HG03095 (cell line): ENCODE results near the gene SNX11.
A peak's percentile ranks its signal among the peaks of the same experiment; 100 is the strongest.
"Not testable (repeated sequence)": the region's sequence is repeated elsewhere in the genome, so short reads cannot be mapped to it uniquely, and the experiment has no call there.

Source experiments
- ATAC-seq: cut with Tn5 transposase; IDR thresholded peaks from one replicate; pipeline ENCODE4 v1.9.1; 2021; ENCODE audit warnings: moderate library complexity; ENCODE audit not compliant: unreplicated experiment

SNX11 gene, protein sequence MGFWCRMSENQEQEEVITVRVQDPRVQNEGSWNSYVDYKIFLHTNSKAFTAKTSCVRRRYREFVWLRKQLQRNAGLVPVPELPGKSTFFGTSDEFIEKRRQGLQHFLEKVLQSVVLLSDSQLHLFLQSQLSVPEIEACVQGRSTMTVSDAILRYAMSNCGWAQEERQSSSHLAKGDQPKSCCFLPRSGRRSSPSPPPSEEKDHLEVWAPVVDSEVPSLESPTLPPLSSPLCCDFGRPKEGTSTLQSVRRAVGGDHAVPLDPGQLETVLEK

DNA sequence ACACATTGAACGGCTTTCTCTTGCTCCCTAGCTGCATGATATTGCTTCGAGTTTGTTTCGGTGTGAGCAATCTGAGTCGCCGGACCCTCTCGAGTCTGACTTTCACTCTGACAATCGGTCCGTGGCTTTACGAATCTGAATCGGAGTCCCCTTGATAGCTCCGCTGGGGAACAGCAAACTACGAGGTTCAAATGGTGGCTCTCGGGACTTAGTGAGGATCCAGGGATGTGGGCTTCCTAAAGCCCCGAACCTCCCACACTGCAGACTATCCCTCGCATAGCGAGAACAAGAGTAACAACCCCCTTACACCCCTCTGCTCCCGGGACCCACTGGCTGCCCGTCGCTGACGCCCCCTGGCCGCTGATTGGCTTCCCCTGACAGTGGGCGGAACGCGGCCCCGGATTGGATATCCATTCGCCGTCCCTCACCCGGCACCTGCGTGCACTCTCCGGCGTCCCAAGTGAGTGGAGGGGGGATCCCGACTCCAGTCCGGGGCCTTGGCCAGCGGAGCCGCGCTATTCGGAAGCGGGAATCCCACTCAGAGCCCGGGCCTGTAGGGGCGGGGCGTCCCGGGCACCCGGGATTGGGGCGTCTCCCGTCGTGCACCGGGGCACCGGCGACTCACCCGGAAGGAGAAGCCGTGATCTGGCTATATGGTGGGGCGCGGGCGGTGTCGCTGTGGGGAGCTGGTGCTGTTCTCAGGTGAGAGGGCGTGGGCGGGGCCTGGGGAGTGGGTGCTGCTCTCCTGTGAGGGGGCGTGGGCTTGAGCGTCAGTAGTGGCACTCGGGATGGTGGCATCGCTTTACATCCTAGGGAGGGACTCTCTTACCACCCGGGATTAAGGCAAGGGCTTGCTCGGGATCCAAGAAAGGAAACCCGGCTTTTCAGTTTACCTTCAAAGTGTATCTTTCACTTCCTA is at the start of gene SNX11:
Gene SNX11, plus strand, starts transcription at position 630 of the 919 bp plus-strand sequence. CDS start 4,278 bp downstream, outside the sequence.
- peak; percentile 75 for ATAC-seq

DNA sequence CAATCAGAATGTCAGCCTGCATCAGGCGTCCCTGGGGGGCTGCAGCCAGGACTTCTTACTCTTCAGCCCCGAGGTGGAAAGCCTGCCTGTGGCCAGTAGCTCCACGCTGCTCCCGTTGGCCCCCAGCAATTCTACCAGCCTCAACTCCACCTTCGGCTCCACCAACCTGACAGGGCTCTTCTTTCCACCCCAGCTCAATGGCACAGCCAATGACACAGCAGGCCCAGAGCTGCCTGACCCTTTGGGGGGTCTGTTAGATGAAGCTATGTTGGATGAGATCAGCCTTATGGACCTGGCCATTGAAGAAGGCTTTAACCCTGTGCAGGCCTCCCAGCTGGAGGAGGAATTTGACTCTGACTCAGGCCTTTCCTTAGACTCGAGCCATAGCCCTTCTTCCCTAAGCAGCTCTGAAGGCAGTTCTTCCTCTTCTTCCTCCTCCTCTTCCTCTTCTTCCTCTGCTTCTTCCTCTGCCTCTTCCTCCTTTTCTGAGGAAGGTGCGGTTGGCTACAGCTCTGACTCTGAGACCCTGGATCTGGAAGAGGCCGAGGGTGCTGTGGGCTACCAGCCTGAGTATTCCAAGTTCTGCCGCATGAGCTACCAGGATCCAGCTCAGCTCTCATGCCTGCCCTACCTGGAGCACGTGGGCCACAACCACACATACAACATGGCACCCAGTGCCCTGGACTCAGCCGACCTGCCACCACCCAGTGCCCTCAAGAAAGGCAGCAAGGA is 49.0 kb upstream of the SNX11 start:
- ATAC-seq, result no peak

DNA sequence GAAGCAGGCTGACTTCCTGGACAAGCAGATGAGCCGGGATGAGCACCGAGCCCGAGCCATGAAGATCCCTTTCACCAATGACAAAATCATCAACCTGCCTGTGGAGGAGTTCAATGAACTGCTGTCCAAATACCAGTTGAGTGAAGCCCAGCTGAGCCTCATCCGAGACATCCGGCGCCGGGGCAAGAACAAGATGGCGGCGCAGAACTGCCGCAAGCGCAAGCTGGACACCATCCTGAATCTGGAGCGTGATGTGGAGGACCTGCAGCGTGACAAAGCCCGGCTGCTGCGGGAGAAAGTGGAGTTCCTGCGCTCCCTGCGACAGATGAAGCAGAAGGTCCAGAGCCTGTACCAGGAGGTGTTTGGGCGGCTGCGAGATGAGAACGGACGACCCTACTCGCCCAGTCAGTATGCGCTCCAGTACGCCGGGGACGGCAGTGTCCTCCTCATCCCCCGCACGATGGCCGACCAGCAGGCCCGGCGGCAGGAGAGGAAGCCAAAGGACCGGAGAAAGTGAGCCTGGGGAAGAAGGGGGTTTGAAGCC is 48.4 kb upstream of the SNX11 start:
- no peak for ATAC-seq

DNA sequence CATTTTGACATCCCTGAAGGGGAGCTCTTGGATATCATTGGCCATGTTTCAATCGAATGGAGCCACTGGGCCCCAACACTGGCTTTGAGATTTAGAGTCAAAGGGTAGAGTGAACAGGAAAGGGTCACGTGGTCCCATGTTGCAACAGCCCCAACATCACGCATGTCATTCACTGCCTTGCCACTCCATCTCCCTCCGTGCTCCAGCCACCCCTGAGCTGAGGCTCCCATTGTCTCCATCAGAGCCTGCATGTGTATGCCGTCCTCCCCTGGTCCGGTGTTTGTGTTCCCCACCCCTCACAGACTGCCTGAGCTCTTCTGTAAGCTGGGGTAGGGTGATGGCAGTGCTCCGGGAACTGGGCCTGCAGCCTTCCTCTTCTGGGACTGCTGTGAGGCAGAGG is 47.3 kb upstream of the SNX11 start:
- no peak for ATAC-seq

DNA sequence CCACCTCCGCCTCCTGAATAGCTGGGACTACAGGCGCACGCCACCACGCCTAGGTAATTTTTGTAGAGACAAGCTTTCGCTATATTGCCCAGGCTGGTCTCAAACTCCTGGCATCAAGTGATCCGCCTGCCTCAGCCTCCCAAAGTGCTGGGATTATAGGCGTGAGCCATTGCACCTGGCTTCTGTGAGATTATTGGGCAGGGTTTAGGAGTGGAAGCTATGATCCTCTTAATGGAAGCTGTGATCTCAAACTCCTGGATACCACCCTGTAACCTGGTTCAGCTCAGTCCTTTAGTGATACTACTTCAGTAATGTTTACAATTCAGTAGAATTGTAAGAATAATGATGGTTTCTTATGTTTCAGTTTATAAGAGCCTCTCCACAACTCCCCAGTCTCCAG is 45.3 kb upstream of the SNX11 start:
- no peak for ATAC-seq

DNA sequence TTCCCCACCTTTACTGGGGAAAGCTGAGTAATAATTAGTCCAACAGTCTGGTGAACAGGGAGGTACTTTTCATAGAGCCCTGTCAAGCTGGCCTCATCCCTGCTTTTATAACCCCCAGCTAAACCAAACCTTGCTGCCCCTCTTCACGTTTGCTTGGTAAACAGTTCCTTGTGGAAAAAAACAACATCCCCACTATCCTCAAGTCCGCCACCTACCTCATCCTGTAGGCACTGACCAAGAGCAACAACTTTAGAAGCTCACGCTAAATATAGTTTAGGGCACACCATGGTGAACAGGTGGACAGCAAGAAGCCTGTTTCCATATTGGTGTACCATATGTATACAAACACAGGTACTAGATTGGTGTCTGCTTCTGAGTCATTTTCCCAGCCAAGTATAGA is 42.9 kb upstream of the SNX11 start:
- ATAC-seq, result no peak

DNA sequence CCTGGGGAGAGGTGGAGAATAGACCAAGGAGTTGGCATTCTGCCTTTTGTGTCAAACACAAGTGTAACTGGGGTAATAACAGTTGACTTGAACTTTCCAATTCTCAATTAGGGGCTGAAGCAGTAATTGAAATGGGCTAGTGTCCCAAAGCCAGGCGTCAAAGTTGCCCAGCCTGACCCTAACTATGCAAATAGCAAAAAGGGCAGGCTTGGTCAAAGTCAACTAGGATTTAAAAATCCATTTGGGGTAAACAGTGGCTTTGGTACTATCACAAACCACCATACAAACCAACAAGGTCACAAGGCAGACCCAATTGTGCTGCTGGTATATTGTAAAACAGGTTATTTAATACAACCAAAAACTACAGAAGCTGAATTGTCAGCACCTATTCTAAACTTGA is 41.4 kb upstream of the SNX11 start:
- ATAC-seq, result no peak

DNA sequence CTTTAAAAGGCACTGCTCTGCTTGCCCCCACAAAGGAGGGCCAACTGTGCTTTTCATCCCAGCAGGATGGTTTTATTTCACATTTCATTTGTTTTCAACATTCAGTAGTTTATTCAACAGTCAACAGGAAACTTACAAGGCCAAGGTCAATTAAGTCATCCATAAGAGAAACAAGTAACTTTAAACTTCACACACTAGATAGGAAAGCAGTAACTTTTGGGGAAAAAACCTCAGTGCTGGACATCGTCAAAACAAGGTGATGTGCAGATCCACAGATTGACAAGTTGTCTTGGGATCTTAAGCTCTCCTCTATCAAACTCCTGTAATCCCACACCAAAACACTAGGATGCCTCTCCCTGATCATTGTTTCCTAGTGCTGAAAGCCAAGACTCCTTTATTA is 40.9 kb upstream of the SNX11 start:
- no peak for ATAC-seq

DNA sequence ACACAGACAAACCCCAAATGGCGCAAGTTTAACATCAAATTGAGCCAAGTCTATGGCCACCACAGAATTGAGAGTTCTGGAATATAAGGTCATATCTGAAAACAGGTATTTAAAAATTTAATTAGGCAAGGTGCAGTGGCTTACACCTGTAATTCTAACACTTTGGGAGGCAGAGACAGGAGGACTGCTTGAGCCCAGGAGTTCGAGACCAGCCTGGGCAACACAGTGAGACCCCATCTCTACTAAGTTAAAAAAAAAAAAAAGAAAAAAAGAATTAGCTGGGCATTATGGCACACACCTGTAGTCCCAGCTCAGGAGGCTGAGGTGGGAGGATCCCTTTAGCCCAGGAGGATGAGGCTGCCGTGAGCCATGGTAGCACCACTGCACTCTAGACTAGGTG is 40.3 kb upstream of the SNX11 start:
- ATAC-seq, result no peak

DNA sequence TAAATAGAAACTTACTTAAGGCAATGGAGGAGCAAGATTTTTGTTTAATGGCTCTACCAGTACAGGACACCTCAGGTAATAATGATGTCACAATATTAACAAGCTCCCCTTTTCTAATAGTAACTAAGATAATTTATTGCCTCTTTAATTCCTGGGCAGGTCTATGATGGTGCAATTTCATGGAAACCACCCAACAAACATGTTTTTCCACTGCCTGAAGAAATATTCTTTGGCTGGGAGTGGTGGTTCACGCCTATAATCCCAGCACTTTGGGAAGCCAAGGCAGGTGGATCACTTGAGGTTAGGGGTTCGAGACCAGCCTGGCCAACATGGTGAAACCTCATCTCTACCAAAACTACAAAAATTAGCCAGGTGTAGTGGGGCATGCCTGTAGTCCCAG is 39.8 kb upstream of the SNX11 start:
- ATAC-seq, result not testable (repeated sequence)

DNA sequence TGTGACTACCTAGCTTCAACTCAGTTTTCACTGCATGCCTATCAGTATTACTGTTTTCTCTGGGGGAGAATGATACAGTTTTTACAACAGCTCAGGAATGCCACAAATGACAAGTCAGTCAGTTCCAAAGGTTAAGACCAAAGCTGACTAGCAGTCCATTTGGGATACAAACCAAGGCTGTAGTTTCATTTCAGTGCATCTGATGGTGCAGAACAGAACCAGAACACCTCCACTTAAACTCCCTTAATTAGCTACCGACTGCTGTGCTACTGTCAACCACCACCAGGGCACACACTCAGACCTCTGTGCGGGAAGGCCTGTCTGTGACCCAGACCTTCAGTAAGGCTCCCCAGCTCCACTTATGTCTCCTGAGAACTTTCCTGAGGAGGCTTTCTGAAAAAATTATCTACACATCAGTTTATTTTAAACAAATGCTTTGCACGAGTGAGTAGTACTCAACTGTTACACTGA is 39.0 kb upstream of the SNX11 start:
- no peak for ATAC-seq

DNA sequence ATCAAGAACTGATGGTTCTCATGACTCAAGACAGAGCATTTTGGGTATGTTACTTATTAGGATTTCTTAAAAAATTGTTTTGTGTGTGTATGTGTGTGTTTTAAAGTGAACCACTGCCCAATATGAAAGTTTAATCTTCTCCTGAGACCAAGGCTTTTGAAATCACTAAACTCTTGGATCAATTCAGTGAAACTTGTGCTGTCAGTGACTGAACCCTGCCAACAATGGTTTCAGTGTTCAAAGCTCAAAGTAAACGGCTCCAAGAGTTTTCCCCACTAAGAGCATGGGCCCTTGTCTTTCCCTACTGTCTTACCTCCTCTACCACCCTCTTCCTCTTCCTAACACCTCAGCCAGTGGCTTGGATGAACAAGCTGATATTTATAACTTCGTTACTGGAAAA is 37.4 kb upstream of the SNX11 start:
- ATAC-seq, result no peak

DNA sequence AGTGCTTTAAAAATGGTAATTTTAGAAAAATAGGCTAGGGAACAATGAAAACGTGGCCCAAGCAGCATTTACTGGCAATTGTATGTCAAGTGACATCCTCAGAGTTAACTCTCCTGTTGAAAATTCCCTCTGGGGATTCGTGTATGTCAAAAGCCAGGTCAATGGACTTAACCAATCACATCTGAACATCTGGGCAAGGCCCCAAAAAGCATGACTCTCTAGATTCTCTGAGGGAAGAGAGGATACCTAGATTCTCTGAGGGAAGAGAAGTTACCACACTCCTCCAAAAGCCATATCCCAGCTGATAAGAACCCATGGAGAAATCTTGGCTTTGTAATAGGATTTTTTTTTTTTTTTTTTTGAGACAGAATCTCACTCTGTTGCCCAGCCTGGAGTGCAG is 35.9 kb upstream of the SNX11 start:
- ATAC-seq, result no peak

DNA sequence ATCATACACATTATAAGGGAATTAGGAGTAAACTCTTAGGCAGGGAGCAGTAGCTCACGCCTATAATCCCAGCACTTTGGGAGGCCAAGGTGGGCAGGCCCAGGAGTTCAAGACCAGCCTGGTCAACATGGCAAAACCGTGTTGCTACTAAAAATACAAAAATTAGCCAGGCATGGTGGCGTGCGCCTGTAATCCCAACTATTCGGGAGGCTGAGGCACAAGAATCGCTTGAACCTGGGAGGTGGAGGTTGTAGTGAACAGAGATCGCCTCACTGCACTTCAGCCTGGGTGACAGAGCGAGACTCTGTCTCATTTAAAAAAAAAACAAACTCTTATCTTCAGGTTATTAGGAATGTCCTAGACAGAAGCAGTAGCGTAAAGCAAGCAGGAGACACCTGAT is 34.8 kb upstream of the SNX11 start:
- ATAC-seq, result not testable (repeated sequence)

DNA sequence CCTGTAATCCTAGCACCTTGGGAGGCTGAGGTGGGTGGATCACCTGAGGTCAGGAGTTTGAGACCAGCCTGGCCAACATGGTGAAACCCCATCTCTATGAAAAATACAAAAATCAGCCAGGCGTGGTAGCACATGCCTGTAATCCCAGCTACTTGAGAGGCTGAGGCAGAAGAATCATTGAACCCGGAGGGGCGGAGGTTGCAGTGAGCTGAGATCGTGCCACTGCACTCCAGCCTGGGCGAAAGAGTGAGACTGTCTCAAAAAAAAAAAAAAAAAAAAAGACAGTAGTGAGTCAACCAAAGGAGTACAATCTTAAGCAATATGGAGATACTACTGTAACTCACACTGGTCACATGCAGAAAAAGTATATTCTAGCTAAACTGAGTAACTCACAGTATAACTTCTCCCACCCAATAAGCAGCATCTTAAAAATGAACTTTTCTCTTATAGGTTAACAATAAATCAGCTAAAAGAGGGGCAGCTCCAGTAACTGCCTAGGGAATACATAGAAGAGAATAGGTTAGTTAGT is 33.9 kb upstream of the SNX11 start:
- not testable (repeated sequence) for ATAC-seq

DNA sequence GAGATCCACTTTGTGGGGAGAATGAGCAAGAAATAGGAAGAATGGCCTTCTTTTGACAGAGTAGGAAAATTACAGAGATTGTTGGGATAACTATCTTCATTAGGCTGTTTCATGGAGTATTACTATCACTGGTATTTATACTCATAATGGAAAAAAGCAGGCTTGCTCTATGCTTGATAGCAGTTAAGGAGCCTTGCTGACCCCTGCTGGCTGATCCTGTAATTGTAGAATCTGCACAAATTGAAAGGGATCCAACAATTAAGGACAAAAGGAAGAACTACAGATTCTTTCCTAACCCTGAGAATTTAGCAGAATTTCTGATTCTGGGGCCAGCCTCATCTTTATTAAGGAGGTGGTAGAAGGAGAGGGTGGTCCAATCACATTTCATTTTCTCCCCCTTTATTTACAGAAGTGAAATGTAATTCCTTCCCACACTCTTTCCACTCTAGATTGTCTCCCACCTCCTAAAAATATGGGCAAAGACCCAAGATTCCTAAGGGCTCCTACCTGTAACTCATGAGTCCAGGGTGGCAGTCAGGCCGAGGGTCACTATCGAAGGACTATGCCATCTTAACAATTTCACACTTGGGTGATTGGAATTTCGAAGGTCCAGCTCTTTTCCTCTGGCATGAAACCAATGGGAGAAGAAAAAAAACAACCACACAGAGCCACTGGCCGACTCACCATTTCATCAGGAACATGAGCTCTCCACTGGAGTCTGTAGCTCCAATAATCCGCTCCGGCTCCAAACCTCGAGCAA is 33.1 kb upstream of the SNX11 start:
- ATAC-seq, result no peak

DNA sequence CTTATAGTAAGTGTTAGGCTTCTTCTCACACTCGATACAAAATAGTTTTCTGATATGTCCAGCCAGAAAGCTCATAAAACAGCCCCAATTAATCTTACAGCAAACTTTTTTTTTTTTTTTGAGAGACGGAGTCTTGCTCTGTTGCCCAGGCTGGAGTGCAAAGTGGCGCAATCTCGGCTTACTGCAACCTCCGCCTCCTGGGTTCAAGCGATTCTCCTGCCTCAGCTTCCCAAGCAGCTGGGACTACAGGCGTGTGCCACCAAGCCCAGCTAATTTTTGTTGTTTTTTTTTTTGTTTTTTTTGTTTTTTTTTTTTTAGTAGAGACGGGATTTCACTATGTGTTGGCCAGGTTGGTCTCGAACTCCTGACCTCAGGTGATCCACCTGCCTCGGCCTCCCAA is 30.4 kb upstream of the SNX11 start:
- not testable (repeated sequence) for ATAC-seq

DNA sequence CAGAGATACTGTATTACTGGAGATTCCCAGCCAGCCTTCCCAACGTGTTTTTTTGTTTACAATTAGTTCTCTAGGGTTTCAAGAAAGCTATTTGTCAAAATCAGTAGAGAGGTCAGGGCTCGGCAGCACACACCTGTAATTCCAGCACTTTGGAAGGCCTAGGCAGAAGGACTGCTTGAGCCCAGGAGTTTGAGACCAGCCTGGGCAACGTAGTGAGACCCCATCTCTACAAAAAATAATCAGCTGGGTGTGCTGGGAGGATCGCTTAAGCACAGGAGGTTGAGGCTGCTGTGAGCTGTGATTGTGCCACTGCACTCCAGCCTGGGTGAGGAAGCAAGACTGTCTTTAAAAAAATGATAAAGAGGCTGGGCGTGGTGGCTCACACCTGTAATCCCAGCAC is 25.7 kb upstream of the SNX11 start:
- ATAC-seq, result no peak

DNA sequence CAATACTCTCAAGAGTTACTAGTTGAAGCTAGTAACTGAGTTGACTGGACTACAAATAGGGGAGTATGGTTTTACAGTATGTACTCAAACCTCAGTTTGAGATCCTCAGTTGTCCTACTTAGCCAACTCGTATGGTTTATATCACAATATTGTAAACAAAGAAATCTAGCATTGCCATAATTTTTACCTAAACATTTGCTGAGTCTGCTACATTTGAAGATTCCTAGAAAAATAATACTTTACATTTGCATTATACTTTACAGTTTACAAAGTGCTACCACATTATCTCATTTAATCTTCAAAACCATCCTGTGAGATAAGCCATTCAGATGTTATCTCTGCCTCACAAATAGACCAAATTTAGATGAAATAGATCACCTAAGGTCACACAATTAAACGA is 22.6 kb upstream of the SNX11 start:
- no peak for ATAC-seq

DNA sequence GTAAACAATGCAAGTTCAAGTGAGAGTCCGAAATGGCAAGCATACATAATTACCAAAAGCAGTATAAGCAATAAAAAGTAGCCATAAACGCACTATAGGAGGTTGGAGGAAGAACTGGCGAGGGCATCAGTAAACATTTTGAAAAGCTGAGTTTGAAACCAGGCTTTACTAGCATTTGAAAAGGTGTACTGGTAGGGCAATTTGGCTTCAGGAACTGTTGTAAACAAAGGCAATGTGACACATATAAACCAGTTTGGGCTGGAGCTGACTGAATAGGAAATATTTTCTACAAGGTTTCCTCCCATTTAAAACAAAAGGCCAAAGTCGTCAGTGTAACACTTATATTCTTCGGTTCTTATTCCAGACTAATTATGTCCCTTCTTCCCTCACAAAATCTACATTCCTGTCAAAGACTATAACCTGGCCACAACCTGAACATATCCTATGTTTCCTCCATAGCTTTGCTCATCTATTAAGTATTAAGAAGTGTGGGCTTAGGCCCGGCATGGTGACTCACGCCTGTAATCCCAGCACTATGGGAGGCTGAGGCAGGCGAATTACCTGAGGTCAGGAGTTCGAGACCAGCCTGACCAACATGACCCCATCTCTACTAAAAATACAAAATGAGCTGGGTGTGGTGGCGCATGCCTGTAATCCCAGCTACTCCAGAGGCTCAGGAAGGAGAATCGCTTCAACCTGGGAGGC is 14.1 kb upstream of the SNX11 start:
- ATAC-seq, result no peak
